ENCODE results near the gene LATS1. TPM values are rescaled to one million over a fixed set of nuclear protein-coding genes. Genes with fewer than 3 reads are reported as not detected.

Gene LATS1
- total RNA-seq, 4 donors from 2014 or later, result 31.2 to 55.0 (median 44.4) TPM

- Histone ChIP-seq H3K36me3 (peaks cover 85% of the 10 kb centered on the region), H3K27ac (no peak overlapping the region), H3K27me3 (no peaks in the 10 kb centered on the region), H3K4me3 (no peak overlapping the region), H3K4me1 (no peaks in the 10 kb centered on the region), H3K9me3 (no peaks in the 10 kb centered on the region)
- TF ChIP-seq EP300 (IDR thresholded peaks at IDR 0.05), result no peak
- no peak for TF ChIP-seq CTCF (IDR thresholded peaks at IDR 0.05)
- no peak for TF ChIP-seq POLR2A (IDR thresholded peaks at IDR 0.05)
- TF ChIP-seq POLR2AphosphoS5 (IDR thresholded peaks at IDR 0.05), result no peak
- DNase-seq (ENCODE audit: low spot score in 2 of 2), result no peak
- 100% methylated on average over 2 of the region's 2 CpGs for WGBS
These were observed 15.3 kb upstream of the LATS1 start for GRCh38 chr6:149733089-149733720.

GRCh38 chr6:149729824-149730223, 11.9 kb upstream of the LATS1 start:
- Histone ChIP-seq H3K27ac (no peak overlapping the region), H3K4me3 (no peak overlapping the region), H3K27me3 (no peaks in the 10 kb centered on the region), H3K4me1 (no peaks in the 10 kb centered on the region), H3K36me3 (peaks cover 76% of the 10 kb centered on the region), H3K9me3 (no peaks in the 10 kb centered on the region)
- TF ChIP-seq EP300 (IDR thresholded peaks at IDR 0.05), result no peak
- no peak for TF ChIP-seq POLR2AphosphoS5 (IDR thresholded peaks at IDR 0.05)
- DNase-seq (ENCODE audit: low spot score in 2 of 2), result no peak
- WGBS, result 90% methylated on average over 8 of the region's 8 CpGs

- Histone ChIP-seq H3K9me3 (no peaks in the 10 kb centered on the region), H3K27ac (no peak overlapping the region), H3K27me3 (no peaks in the 10 kb centered on the region), H3K4me1 (peaks cover under 1% of the 10 kb centered on the region), H3K4me3 (no peak overlapping the region), H3K36me3 (peaks cover 68% of the 10 kb centered on the region)
- 88% methylated on average over 5 of the region's 5 CpGs for WGBS
- TF ChIP-seq POLR2AphosphoS5 (IDR thresholded peaks at IDR 0.05) (no peak), POLR2A (IDR thresholded peaks at IDR 0.05) (no peak), CTCF (IDR thresholded peaks at IDR 0.05) (no peak), EP300 (IDR thresholded peaks at IDR 0.05) (no peak)
- DNase-seq (ENCODE audit: low spot score in 2 of 2), result no peak
These were observed 10.8 kb upstream of the LATS1 start for GRCh38 chr6:149728499-149729234.

- TF ChIP-seq EP300 (IDR thresholded peaks at IDR 0.05) (no peak), CTCF (IDR thresholded peaks at IDR 0.05) (no peak), POLR2AphosphoS5 (IDR thresholded peaks at IDR 0.05) (no peak), POLR2A (IDR thresholded peaks at IDR 0.05) (no peak)
- H3K4me1 ChIP-seq, result peaks cover 2% of the 10 kb centered on the region
- DNase-seq (ENCODE audit: low spot score in 2 of 2), result no peak
- H3K27ac ChIP-seq, result no peak overlapping the region
- peaks cover 65% of the 10 kb centered on the region for H3K36me3 ChIP-seq
- no peaks in the 10 kb centered on the region for H3K9me3 ChIP-seq
- H3K4me3 ChIP-seq, result no peak overlapping the region
- WGBS, result 84% methylated on average over 4 of the region's 4 CpGs
- no peaks in the 10 kb centered on the region for H3K27me3 ChIP-seq
These were observed 10.0 kb upstream of the LATS1 start for GRCh38 chr6:149727793-149728498.

GRCh38 chr6:149725785-149726184, 7.9 kb upstream of the LATS1 start:
- Histone ChIP-seq H3K4me3 (no peak overlapping the region), H3K27me3 (no peaks in the 10 kb centered on the region), H3K27ac (no peak overlapping the region), H3K4me1 (peaks cover 2% of the 10 kb centered on the region), H3K9me3 (no peaks in the 10 kb centered on the region), H3K36me3 (peaks cover 47% of the 10 kb centered on the region)
- DNase-seq (ENCODE audit: low spot score in 2 of 2), result no peak
- TF ChIP-seq CTCF (IDR thresholded peaks at IDR 0.05) (no peak), POLR2A (IDR thresholded peaks at IDR 0.05) (no peak), EP300 (IDR thresholded peaks at IDR 0.05) (no peak), POLR2AphosphoS5 (IDR thresholded peaks at IDR 0.05) (no peak)
- WGBS, result 94% methylated on average over 3 of the region's 3 CpGs
